Measurements from ENCODE around the gene DLX1. TPM values are rescaled to one million over a fixed set of nuclear protein-coding genes. Genes with fewer than 3 reads are reported as not detected.

DLX1 gene
- total and polyA plus RNA-seq, 4 donors = not detected

GRCh38 chr2:172103471-172104272 lies 18.4 kb downstream of the DLX1 start (continued):
- no peak for TF ChIP-seq JUND (IDR thresholded peaks at IDR 0.05)
- TF ChIP-seq EGR1 (IDR thresholded peaks at IDR 0.05; ENCODE audit: low read depth in 2 of 2) = no peak
- TF ChIP-seq RXRA (IDR thresholded peaks at IDR 0.05) = peak in 1 of 2 donors; percentile 42
- TF ChIP-seq TAF1 (conservative IDR thresholded peaks at IDR 0.05) = no peak
- peak; percentile 85 for TF ChIP-seq HNF4G (IDR thresholded peaks at IDR 0.05)
- TF ChIP-seq HNF4A (conservative IDR thresholded peaks at IDR 0.05) = peak; percentile 87 to 97
- no peak for TF ChIP-seq YY1 (IDR thresholded peaks at IDR 0.05)
- TF ChIP-seq RAD21 (IDR thresholded peaks at IDR 0.05) = peak; percentile 93 to 97
- TF ChIP-seq MAX (IDR thresholded peaks at IDR 0.05) = no peak
- TF ChIP-seq FOXA2 (IDR thresholded peaks at IDR 0.05) = no peak
- no peak for TF ChIP-seq ATF3 (IDR thresholded peaks at IDR 0.05)
- TF ChIP-seq SP1 (IDR thresholded peaks at IDR 0.05) = no peak

GRCh38 chr2:172105471-172106107 lies 20.3 kb downstream of the DLX1 start:
- WGBS = 12% methylated on average over 23 of the region's 23 CpGs
- DNase-seq (ENCODE audit: low spot score) = no peak
- TF ChIP-seq MAX (IDR thresholded peaks at IDR 0.05) (no peak), TAF1 (conservative IDR thresholded peaks at IDR 0.05) (no peak), JUND (IDR thresholded peaks at IDR 0.05) (no peak), HNF4G (IDR thresholded peaks at IDR 0.05) (no peak), CTCF (IDR thresholded peaks at IDR 0.05; ENCODE audit: low read depth, low read length, missing input control) (no peak)
- Histone ChIP-seq H3K36me3 (ENCODE audit: control insufficient read depth in 4 of 4, insufficient read depth in 3 of 4, low read depth in 1 of 4, low read length in 3 of 4) (no peaks in the 10 kb centered on the region), H3K27me3 (ENCODE audit: control insufficient read depth in 4 of 4, insufficient read depth in 4 of 4, low read length in 3 of 4) (peaks cover 4 to 28% (median 14%) of the 10 kb centered on the region in 4 donors), H3K27ac (ENCODE audit: low read depth in 1 of 2, low read length in 2 of 2) (no peak overlapping the region), H3K4me3 (ENCODE audit: low read depth in 1 of 3, low read length in 3 of 3) (no peak overlapping the region), H3K9ac (ENCODE audit: low read depth in 1 of 2, low read length in 2 of 2) (no peak overlapping the region), H3K4me1 (ENCODE audit: control insufficient read depth in 4 of 4, insufficient read depth in 4 of 4, low read length in 3 of 4) (peaks cover 17 to 39% (median 30%) of the 10 kb centered on the region in 4 donors), H3K9me3 (ENCODE audit: control insufficient read depth in 4 of 4, low read length in 3 of 4) (peaks cover 0 to 2% (median 0%) of the 10 kb centered on the region in 4 donors)

- H3K9me3 ChIP-seq (ENCODE audit: control insufficient read depth in 4 of 4, low read length in 3 of 4) = peaks cover 0 to 2% (median 0%) of the 10 kb centered on the region in 4 donors
- no peak overlapping the region for H3K27ac ChIP-seq (ENCODE audit: low read depth in 1 of 2, low read length in 2 of 2)
- peak overlapping the region in 1 of 3 donors; percentile 33 for H3K4me3 ChIP-seq (ENCODE audit: low read depth in 1 of 3, low read length in 3 of 3)
- H3K4me1 ChIP-seq (ENCODE audit: control insufficient read depth in 4 of 4, insufficient read depth in 4 of 4, low read length in 3 of 4) = peaks cover 16 to 36% (median 30%) of the 10 kb centered on the region in 4 donors
- WGBS = 6% methylated on average over 44 of the region's 44 CpGs
- H3K27me3 ChIP-seq (ENCODE audit: control insufficient read depth in 4 of 4, insufficient read depth in 4 of 4, low read length in 3 of 4) = peaks cover 0 to 28% (median 13%) of the 10 kb centered on the region in 4 donors
- H3K9ac ChIP-seq (ENCODE audit: low read depth in 1 of 2, low read length in 2 of 2) = no peak overlapping the region
- H3K36me3 ChIP-seq (ENCODE audit: control insufficient read depth in 4 of 4, insufficient read depth in 3 of 4, low read depth in 1 of 4, low read length in 3 of 4) = no peaks in the 10 kb centered on the region
- peak; percentile 49 for DNase-seq (ENCODE audit: low spot score)
- TF ChIP-seq RAD21 (IDR thresholded peaks at IDR 0.05) (peak; percentile 70 to 73), YY1 (IDR thresholded peaks at IDR 0.05) (no peak), CTCF (IDR thresholded peaks at IDR 0.05; ENCODE audit: low read depth, low read length, missing input control) (peak; percentile 25), JUND (IDR thresholded peaks at IDR 0.05) (no peak), ZBTB33 (IDR thresholded peaks at IDR 0.05) (no peak), ATF3 (IDR thresholded peaks at IDR 0.05) (no peak)
These were observed 21.0 kb downstream of the DLX1 start for GRCh38 chr2:172106108-172106961.
